Erythroblast (primary cell): Measurements from ENCODE around the gene DNAJB14.

Experiments used
- GATA1 ChIP-seq: IDR thresholded peaks from 2 replicates; pipeline ENCODE4 v1.6.1; 2011; ENCODE audit warnings: low read depth, mild to moderate bottlenecking, control low read depth, low read length, moderate library complexity
- POLR2A ChIP-seq: IDR thresholded peaks from 2 replicates; pipeline ENCODE4 v1.6.1; 2011; ENCODE audit warnings: mild to moderate bottlenecking, low read length

- TF ChIP-seq POLR2A (no peak), GATA1 (no peak)
Observed at GRCh38 chr4:99893839-99894160, 52.6 kb downstream of the DNAJB14 start.
